ENCODE results near the gene PLXDC1.

Gene PLXDC1

GRCh38 chr17:39094607-39095308 is 56.7 kb downstream of the PLXDC1 start:
- DNase-seq: no peak

- no peak for DNase-seq
Measured at GRCh38 chr17:39092692-39093230, 58.7 kb downstream of the PLXDC1 start.

DNA sequence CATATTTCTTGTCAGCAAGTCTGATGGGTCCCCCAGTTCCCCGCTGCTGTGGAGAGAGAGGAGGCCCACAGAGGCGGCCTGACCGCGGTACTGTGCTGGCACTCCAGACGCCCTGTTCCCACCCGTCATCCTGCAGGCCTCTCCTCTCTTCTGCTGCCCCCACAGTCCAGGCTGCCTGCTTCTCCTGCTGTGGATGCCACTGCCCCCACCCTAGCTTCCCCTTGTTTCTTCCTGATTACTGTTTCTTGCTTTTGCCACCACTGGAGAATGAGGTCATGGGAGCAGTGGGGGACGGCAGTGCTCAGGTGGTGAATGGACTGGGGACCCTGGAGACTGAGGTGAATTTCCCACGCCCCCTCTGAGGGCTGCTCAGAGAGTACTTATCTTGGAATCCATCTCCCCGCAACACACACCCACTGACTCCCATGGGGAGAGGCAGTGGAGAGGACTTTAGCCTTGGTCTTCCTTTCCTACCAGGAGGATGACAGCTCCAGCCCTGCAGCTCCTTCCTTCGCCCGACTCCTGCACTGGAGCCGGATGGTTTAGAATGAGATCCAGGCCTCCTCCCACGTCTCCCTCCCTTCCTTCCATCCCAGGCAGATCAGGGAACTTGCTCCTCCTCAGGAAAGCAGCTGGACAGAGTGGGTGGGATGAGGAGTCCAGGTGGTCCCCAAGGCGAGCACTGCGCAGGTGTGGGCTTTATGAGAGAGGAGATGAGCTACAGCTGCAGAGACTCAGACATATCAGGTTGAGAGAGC is 60.4 kb downstream of the PLXDC1 start:
- DNase-seq: no peak

DNA sequence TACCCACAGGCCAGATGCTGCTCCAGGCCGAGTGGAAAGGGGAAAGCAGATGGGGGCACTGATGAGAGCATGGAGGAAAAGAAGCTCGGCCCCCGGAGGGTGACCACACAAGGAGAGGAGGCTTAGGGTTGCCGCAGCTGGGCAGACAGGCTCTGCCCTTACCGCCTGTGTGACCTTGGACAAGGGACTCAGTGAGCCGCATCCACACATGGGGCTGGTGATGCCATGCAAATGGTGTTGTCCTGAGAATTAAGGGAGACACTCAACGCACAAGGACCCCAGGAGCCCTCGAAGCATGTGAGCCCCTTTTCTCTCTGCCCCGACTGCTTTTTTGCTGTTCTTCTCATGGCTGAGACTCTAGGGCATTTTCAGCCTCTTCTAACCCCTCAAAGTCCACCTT is 61.0 kb downstream of the PLXDC1 start:
- no peak for DNase-seq

DNA sequence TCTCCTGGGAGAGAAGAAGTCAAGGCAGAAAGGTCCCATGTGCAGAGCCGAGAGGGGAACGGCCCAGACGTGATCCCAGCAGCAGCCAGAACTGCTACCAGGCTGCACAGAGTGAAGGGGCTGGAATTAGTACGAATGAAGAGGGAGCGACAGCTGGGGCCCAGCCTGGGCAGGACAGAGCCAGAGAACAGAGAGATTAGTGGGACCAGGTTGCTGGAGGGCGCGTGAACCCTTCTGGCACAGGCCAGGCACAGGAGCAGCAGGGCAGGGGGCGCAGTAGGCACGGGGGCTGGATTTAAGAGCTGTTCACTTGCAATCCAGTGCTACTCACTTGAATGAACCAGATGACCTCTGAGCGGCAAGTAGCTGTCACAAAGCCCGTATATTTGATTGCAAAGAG is 66.9 kb downstream of the PLXDC1 start:
- no peak for DNase-seq

- no peak for DNase-seq
Measured at GRCh38 chr17:39083270-39083669, 68.2 kb downstream of the PLXDC1 start.

DNA sequence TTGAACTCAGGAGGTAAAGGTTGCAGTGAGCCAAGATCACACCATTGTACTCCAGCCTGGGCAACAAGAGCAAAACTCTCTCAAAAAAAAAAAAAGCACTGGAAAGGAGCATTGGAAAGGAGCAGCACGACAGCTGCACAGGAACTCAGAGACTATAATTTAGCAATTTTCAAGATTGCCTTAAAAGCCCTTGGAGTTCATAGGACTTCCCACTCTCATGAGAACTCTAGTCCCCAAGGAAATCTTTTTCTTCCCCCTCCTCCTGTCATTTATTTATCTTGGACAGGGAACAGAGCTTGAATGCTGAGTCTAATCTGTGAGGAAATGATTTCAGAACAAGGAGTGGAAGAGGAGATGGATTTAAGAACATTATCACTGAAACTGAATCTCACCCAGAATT is 69.0 kb downstream of the PLXDC1 start:
- DNase-seq: peak in 1 of 3 experiments; percentile 18

- DNase-seq: peak in 1 of 3 experiments; percentile 24
Measured at GRCh38 chr17:39081851-39082250, 69.6 kb downstream of the PLXDC1 start.

- DNase-seq: no peak
Measured at GRCh38 chr17:39080421-39081078, 70.9 kb downstream of the PLXDC1 start.

DNA sequence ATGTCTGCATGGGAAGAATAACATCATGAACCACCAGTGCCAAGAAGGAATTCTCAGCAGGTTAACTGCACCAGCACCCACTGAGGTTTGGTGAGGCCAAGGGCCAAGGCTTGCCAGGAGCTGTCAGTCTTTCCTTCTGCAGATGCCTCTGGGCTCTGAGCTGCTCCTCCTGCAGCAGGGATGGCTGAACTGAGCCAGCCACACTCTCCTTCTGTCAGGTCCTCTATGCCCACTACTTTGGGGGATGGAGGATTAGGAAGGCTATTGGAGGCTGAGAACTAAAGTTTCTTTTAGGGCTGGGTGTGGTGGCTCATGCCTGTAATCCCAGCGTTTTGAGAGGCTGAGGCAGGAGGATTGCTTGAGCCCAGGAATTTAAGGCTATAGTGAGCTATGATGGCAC is 71.6 kb downstream of the PLXDC1 start:
- DNase-seq: no peak

- no peak for DNase-seq
Measured at GRCh38 chr17:39077866-39078265, 73.6 kb downstream of the PLXDC1 start.

DNA sequence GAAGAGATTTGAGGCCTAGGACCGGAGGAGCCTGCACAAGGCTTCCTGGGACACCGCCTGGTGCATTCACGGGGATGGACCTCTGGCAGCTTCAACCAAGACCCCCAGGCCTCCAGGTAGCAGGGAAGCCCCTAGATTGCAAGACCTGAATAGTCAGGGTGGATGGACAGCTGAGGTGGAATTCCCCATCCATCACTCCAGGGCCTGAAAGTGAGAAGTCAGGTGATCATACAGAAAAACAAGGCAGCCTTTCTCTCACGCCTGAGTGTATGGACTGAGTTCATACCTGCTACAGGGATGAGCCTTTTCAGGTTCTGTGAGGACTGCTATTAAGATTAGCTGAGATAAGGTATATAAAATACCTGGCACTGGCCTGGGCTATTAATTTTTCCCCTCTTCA is 74.2 kb downstream of the PLXDC1 start:
- DNase-seq: no peak

GRCh38 chr17:39074676-39075075 is 76.8 kb downstream of the PLXDC1 start:
- no peak for DNase-seq

- DNase-seq: no peak
Measured at GRCh38 chr17:39073916-39074315, 77.5 kb downstream of the PLXDC1 start.

- DNase-seq: no peak
Measured at GRCh38 chr17:39073353-39073752, 78.1 kb downstream of the PLXDC1 start.

GRCh38 chr17:39071573-39071972 is 79.9 kb downstream of the PLXDC1 start:
- no peak for DNase-seq

DNA sequence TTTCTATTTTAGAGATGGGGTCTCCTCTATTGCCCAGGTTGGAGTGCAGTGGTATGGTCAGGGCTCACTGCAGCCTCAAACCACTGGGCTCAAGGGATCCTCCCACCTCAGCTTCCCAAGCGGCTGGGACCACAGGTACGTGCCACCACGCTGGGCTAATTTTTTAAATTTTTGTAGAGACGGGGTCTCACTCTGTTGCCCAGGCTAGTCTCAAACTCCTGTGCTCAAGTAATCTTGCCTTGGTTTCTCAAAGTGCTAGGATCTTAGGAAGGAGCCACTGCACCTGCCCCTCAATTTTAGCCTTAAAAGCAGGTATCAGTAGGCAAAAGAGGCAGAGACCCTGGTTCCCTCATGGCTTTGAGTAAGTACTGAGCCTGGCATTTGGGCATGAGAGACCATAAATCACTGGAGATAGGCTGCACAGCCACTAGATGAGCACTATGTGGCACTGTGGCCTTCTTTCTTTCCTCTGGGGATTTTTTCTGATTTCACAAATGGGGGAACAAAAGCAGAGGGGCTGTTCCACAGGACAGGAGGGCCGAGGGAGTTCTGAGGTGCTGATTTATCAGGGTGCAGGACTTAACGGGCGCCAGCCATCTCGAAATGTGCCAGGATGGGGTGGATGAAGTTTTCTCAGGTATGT is 82.2 kb downstream of the PLXDC1 start:
- DNase-seq: peak; percentile 14 to 61 (median 15)

GRCh38 chr17:39064819-39065218 is 86.6 kb downstream of the PLXDC1 start:
- DNase-seq: no peak

- no peak for DNase-seq
Measured at GRCh38 chr17:39064374-39064773, 87.1 kb downstream of the PLXDC1 start.

GRCh38 chr17:39063681-39064069 is 87.8 kb downstream of the PLXDC1 start:
- DNase-seq: no peak

DNA sequence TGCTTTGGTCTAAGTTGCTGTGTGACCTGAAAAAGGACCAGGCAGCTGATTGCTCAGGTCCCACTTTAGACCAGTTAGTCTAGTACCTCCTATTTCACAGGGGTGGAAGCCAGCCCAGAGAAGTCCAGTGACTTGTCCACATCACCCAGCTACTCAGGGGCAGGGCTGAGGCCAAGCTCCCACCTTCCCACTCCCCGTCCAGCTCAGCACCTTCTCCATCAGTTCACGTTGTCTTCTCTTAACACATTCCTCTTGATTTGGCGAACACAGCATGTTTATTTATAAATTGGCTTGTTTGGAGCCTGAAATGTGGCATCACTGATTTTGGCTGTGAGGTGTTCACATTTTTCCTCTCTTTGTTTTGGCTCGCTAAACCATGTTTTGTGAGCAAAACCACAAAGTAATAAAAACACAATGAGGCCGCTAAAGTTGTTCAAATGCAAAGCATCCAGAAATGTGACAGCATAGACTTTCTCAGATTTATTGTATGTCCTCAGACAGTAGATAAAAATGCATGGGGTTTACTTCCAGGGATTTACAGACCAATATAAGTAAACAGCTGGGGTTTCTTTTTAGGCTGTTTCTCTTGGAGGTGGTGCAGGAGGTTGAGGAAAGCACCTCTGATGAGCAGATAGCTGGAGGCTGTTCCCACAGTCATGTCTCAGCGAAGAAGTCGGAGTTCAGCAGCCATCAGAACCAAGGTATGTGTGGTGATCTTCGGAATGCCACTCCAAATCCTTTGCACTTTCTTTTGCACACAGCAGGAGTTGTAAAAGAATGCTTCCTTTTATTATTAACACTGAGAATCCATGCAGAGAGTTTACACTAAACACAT is 88.4 kb downstream of the PLXDC1 start:
- no peak for DNase-seq

- DNase-seq: no peak
Measured at GRCh38 chr17:39058524-39058923, 92.9 kb downstream of the PLXDC1 start.
